Peyer's patch (tissue), 4 donors: Measurements from ENCODE around the gene GAS7. TPM values are rescaled to one million over a fixed set of nuclear protein-coding genes. Genes with fewer than 3 reads are reported as not detected.

Experiments
- DNase-seq, 3 donors: peaks; one replicate each; pipeline ENCODE4 v3.0.0-alpha.2; 2017 to 2019
- H3K27ac ChIP-seq, 4 donors: fragments of 200-600 bp; sonication (generic); one replicate each; pipeline ENCODE4 v1.5.1; 2016 to 2019
- H3K27me3 ChIP-seq, 2 donors: fragments of 200-600 bp; sonication (generic); one replicate each; pipeline ENCODE4 v1.5.1; 2019
- H3K36me3 ChIP-seq, 3 donors: fragments of 200-600 bp; sonication (generic); one replicate each; pipeline ENCODE4 v1.5.1; 2016 to 2019
- H3K4me1 ChIP-seq, 4 donors: fragments of 200-600 bp; sonication (generic); one replicate each; pipeline ENCODE4 v1.5.1; 2016 to 2019
- H3K4me3 ChIP-seq, 4 donors: fragments of 200-600 bp; sonication (generic); 1 replicate in 3 of 4; 2 replicates in 1 of 4; pipeline ENCODE4 v1.5.1; 2016 to 2019; ENCODE audit warnings: mild to moderate bottlenecking in 1 of 4
- H3K9me3 ChIP-seq, 4 donors: fragments of 200-600 bp; sonication (generic); one replicate each; pipeline ENCODE4 v1.5.1; 2016 to 2019; ENCODE audit warnings: mild to moderate bottlenecking in 1 of 4
- POLR2A ChIP-seq, 2 donors: fragments of 450-650 bp; IDR thresholded peaks; one replicate each; pipeline ENCODE4 v1.5.1; 2017; ENCODE audit warnings: antibody characterized with exemption in 2 of 2, mild to moderate bottlenecking in 2 of 2, moderate library complexity in 2 of 2
- total RNA-seq, 4 donors: library from RNA; depleted of rRNA; stranded (reverse); fragments of >200 nt; gene quantifications; one replicate each; pipeline ENCODE4 v1.1.0, GENCODE V29; 2016
- TF ChIP-seq, protein P1 (sequence below), 6 experiments: fragments of 450-650 bp in 4 of 6; fragments of 200-600 bp in 2 of 6; sonication (generic) in 1 of 6; IDR thresholded peaks; one replicate each; pipeline ENCODE4 v1.5.1; 2017 to 2019; ENCODE audit warnings: antibody characterized with exemption in 6 of 6, mild to moderate bottlenecking in 3 of 6, moderate library complexity in 1 of 6

The GAS7 gene
- total RNA-seq, 4 donors from 2014 or later, result 6.8 to 104 (median 27.6) TPM

DNA sequence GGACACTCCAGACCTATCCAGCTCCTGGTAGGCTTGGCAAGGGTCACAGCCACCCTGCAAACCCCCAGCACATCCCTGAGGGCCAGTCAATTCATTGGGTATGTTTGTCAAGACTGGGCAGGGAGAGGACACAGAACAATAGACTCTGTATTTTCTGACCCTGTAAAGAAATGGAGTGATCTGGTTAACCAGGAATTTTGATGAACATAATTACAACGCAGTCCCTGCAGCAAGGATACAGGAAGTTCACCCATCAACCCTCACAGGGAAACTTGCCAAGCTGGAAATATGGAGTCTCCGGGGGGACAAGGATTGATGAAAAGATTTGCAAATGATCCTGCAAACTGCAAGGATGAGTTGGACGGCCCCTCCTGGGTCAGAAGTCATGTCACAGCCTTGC lies 167.3 kb downstream of the GAS7 start:
- H3K27ac ChIP-seq, result no peak overlapping the region
- TF ChIP-seq, protein P1, sequence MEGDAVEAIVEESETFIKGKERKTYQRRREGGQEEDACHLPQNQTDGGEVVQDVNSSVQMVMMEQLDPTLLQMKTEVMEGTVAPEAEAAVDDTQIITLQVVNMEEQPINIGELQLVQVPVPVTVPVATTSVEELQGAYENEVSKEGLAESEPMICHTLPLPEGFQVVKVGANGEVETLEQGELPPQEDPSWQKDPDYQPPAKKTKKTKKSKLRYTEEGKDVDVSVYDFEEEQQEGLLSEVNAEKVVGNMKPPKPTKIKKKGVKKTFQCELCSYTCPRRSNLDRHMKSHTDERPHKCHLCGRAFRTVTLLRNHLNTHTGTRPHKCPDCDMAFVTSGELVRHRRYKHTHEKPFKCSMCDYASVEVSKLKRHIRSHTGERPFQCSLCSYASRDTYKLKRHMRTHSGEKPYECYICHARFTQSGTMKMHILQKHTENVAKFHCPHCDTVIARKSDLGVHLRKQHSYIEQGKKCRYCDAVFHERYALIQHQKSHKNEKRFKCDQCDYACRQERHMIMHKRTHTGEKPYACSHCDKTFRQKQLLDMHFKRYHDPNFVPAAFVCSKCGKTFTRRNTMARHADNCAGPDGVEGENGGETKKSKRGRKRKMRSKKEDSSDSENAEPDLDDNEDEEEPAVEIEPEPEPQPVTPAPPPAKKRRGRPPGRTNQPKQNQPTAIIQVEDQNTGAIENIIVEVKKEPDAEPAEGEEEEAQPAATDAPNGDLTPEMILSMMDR (IDR thresholded peaks at IDR 0.05), result no peak
- no peak for TF ChIP-seq POLR2A (IDR thresholded peaks at IDR 0.05)
- H3K9me3 ChIP-seq, result no peaks in the 10 kb centered on the region
- H3K36me3 ChIP-seq, result no peaks in the 10 kb centered on the region
- H3K4me3 ChIP-seq, result no peak overlapping the region
- no peak for DNase-seq
- H3K27me3 ChIP-seq, result no peaks in the 10 kb centered on the region
- peaks cover 0 to 5% (median 0%) of the 10 kb centered on the region in 4 donors for H3K4me1 ChIP-seq

DNA sequence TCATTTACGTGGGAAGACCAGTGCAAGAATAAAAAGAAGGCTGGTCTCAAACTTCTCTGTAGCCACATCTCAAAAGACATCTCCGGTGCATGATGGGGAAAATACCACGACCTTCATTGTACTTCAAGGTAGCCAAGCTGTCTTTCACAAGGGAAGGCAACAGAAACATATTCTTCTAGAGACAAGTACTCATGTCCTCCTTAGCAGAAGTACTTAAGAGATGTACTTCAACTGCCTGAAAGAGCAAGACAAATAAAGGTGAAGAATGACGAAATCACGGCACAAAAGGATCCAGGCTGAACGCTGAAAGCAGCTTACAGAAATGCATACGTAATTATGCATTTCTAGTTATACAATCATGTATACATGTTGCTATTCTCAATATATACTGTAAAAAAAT lies 169.3 kb downstream of the GAS7 start:
- H3K4me3 ChIP-seq, result no peak overlapping the region
- TF ChIP-seq, protein P1 (IDR thresholded peaks at IDR 0.05), result no peak
- no peak for TF ChIP-seq POLR2A (IDR thresholded peaks at IDR 0.05)
- no peaks in the 10 kb centered on the region for H3K36me3 ChIP-seq
- no peak overlapping the region for H3K27ac ChIP-seq
- peaks cover 0 to 5% (median 0%) of the 10 kb centered on the region in 4 donors for H3K4me1 ChIP-seq
- H3K9me3 ChIP-seq, result no peaks in the 10 kb centered on the region
- no peaks in the 10 kb centered on the region for H3K27me3 ChIP-seq
- DNase-seq, result no peak

DNA sequence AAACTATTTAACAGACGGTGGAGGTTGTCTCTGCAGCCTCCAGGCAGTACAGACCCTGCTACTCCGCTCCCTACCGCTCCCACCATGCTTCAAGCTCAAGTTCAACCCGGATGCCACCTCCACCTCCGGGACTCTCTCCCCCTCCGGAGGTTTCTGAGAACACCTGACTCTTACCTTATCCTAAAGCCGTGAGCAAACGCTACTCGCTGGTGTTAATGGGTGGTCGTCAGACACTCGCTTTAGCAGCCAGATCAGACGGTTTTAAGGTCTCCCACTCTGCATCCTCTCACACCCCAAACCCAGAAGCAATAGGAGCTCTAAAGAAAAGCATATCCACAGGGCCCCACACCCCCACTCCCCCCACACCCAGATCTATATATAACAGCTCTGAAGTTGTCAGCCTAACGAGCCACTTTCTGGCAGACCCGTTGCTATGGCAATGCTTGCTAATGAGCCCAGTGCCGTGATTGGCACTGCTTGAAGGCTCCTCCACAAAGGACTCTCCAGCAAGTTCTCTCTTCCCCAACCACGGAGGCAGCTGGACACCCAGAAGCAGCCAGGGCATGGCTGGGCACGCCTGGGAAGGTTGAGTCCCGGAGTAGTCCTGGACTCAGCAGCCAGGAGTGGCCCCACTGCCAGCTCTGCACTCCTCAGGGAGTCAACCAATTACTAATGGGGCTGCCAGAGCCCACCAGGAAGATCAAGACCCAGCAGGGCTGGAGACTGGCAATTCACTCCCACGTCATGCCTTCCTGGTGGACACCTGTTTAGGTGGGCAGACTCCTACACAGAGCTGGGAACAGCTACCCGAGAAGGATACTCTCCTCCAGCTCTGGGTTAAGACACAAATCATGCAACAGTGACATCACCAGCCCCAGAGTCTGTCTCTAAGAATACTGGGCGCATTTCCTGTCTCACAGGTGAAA lies 172.2 kb downstream of the GAS7 start:
- H3K36me3 ChIP-seq, result no peaks in the 10 kb centered on the region
- no peaks in the 10 kb centered on the region for H3K27me3 ChIP-seq
- H3K27ac ChIP-seq, result no peak overlapping the region
- H3K4me1 ChIP-seq, result peaks cover 0 to 13% (median 0%) of the 10 kb centered on the region in 4 donors
- no peak overlapping the region for H3K4me3 ChIP-seq
- TF ChIP-seq, protein P1 (IDR thresholded peaks at IDR 0.05), result no peak
- no peak for TF ChIP-seq POLR2A (IDR thresholded peaks at IDR 0.05)
- no peaks in the 10 kb centered on the region for H3K9me3 ChIP-seq
- no peak for DNase-seq

DNA sequence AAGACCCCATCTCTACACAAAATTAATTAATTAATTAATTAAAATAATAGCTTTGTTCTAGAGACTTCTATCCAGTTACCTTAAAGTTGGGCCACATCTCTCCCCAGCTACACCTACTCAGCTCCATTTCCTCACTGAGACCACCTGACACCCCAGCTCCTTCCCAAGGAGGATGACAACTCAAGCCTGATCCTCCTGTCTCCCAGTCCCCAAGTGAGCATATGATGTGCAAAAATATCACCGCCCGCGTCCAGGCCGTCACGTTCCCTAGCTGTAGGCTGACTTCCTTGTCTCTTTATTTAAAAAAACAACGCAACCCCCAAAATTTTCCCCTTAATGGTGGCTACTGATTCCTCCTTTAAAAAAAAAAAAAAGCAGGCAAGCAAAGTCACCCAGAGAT lies 173.2 kb downstream of the GAS7 start:
- Histone ChIP-seq H3K9me3 (no peaks in the 10 kb centered on the region), H3K4me1 (peaks cover 0 to 16% (median 0%) of the 10 kb centered on the region in 4 donors), H3K4me3 (no peak overlapping the region), H3K27ac (no peak overlapping the region), H3K27me3 (no peaks in the 10 kb centered on the region), H3K36me3 (no peaks in the 10 kb centered on the region)
- no peak for DNase-seq
- TF ChIP-seq POLR2A (IDR thresholded peaks at IDR 0.05), result no peak
- TF ChIP-seq, protein P1 (IDR thresholded peaks at IDR 0.05), result no peak

DNA sequence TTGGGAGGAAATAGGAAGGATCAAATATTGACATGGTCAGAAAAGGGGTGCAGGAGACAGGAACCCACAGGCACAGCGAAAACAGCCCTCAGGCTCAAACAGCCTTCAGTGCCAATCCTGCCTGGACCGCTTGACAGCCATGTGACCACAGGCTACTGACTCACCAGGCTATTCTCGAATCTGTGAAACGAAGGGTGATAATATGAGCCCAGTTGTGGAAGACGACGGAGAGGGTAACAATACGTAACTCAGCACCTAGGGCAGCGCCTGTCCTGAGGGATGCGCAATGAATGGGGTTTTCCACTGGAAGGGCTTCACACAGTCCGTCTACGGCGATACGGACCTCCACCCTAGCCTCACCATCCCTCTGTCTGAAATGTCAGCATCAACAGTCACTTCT lies 176.0 kb downstream of the GAS7 start:
- H3K36me3 ChIP-seq, result no peaks in the 10 kb centered on the region
- H3K4me1 ChIP-seq, result peaks cover 0 to 16% (median 0%) of the 10 kb centered on the region in 4 donors
- DNase-seq, result no peak
- H3K27ac ChIP-seq, result no peak overlapping the region
- H3K9me3 ChIP-seq, result no peaks in the 10 kb centered on the region
- TF ChIP-seq, protein P1 (IDR thresholded peaks at IDR 0.05), result no peak
- TF ChIP-seq POLR2A (IDR thresholded peaks at IDR 0.05), result no peak
- H3K27me3 ChIP-seq, result no peaks in the 10 kb centered on the region
- H3K4me3 ChIP-seq, result no peak overlapping the region
